SK-N-SH (cell line): ENCODE measurements around the gene LMX1A.

Experiments
- FOXM1 ChIP-seq: IDR thresholded peaks from 2 replicates; pipeline ENCODE4 v1.4.0; 2012; ENCODE audit warnings: low read depth, mild to moderate bottlenecking
- RCOR1 ChIP-seq: fragments of 150-350 bp; IDR thresholded peaks from 2 replicates; pipeline ENCODE4 v1.6.1; 2017; ENCODE audit warnings: antibody characterized with exemption, low read length
- TAF1 ChIP-seq: IDR thresholded peaks from 2 replicates; pipeline ENCODE4 v1.6.1; 2012; ENCODE audit warnings: low read depth, mild to moderate bottlenecking, low read length, moderate library complexity, borderline replicate concordance
- TEAD4 ChIP-seq: IDR thresholded peaks from 2 replicates; pipeline ENCODE4 v1.4.0; 2012; ENCODE audit warnings: mild to moderate bottlenecking, borderline replicate concordance; ENCODE audit not compliant: insufficient read depth
- TF ChIP-seq, protein P1 (sequence below): fragments of 200-600 bp; sonication (generic); IDR thresholded peaks from 2 replicates; pipeline ENCODE4 v1.6.1; 2017; ENCODE audit warnings: antibody characterized with exemption, mild to moderate bottlenecking, moderate library complexity

DNA sequence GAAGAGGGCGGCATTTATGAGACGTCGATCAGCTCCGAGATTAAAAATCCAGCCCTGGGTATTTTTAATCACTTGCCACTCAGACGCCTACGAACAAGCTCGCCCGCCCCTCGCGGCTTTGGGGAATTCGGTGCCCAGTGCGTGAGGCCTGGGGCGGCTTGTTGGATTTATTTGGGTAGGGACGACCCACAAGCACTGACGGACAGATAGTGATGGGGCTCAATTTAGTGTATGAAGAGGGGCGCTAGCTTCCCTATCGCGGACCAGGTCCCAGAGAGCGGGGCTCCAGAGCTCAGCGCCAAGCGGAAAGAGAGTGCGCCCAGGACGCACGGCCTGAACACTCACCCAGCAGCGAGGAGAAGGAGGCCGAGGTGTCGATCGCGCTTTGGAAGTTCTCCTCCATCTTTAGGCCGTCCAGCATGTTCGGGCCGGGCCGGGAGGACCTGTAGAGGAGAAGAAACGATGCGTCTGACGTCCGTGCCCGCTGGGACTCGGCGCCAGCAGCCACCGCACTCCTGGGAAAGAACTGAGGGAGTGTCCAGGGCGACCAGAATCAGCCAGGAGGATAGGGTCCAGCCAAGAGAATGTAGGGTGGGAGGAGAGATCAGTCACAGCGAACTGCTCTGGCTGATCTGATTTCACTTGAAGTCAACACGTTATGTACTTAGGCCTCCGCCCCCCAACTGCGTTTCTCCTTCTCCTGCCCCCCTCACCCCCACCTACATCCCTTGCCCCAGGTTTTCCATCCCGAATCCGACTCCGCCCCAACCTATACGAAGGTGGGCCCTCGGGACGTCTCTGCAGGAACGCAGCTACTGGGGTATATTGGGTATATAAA is 1.2 kb downstream of the LMX1A start:
- TF ChIP-seq, protein P1, sequence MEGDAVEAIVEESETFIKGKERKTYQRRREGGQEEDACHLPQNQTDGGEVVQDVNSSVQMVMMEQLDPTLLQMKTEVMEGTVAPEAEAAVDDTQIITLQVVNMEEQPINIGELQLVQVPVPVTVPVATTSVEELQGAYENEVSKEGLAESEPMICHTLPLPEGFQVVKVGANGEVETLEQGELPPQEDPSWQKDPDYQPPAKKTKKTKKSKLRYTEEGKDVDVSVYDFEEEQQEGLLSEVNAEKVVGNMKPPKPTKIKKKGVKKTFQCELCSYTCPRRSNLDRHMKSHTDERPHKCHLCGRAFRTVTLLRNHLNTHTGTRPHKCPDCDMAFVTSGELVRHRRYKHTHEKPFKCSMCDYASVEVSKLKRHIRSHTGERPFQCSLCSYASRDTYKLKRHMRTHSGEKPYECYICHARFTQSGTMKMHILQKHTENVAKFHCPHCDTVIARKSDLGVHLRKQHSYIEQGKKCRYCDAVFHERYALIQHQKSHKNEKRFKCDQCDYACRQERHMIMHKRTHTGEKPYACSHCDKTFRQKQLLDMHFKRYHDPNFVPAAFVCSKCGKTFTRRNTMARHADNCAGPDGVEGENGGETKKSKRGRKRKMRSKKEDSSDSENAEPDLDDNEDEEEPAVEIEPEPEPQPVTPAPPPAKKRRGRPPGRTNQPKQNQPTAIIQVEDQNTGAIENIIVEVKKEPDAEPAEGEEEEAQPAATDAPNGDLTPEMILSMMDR: no peak
- TF ChIP-seq TEAD4: no peak
- no peak for TF ChIP-seq RCOR1
- no peak for TF ChIP-seq TAF1
- TF ChIP-seq FOXM1: no peak
